ENCODE measurements around the gene ASCC3. TPM values are rescaled to one million over a fixed set of nuclear protein-coding genes. Genes with fewer than 3 reads are reported as not detected.

Gene ASCC3
- total RNA-seq, 1 experiment from 2014 or later = 40.5 TPM

GRCh38 chr6:100475554-100476320 is 405.4 kb downstream of the ASCC3 start:
- Histone ChIP-seq H3K36me3 (ENCODE audit: control insufficient read depth in 1 of 2, insufficient read depth in 2 of 2, low read length in 2 of 2) (no peaks in the 10 kb centered on the region), H4K20me1 (ENCODE audit: insufficient read depth) (no peaks in the 10 kb centered on the region), H3K79me2 (ENCODE audit: insufficient read depth, low read length) (no peaks in the 10 kb centered on the region), H3K4me3 (replicated peaks in 1 of 2; ENCODE audit: low read depth in 1 of 2, low read length in 2 of 2) (no peak overlapping the region), H3K9me2 (ENCODE audit: insufficient read depth) (no peaks in the 10 kb centered on the region), H3K4me2 (ENCODE audit: low read length) (peak overlapping the region; percentile 24; the same call in 1 of the 2 replicates), H2AFZ (ENCODE audit: low read depth, low read length, poor library complexity, severe bottlenecking) (peak overlapping the region; percentile 58), H3K27ac (ENCODE audit: low read depth, low read length) (no peak overlapping the region), H3K9me3 (ENCODE audit: control insufficient read depth in 1 of 2, insufficient read depth in 1 of 2, low read depth in 1 of 2, low read length in 2 of 2) (no peaks in the 10 kb centered on the region), H3K27me3 (ENCODE audit: insufficient read depth, low read length) (no peaks in the 10 kb centered on the region), H3K9ac (ENCODE audit: low read length) (no peak overlapping the region), H3K4me1 (ENCODE audit: control insufficient read depth in 1 of 2, insufficient read depth in 2 of 2, low read length in 2 of 2) (peaks cover 0 to 15% of the 10 kb centered on the region in 2 experiments; a peak in 2 of 4 replicates)
- BruUV-seq (replicated peaks) = no TSS peak
- RAD21 ChIA-PET (ENCODE audit: low non-redundant PET in 1 of 2, low total read pairs in 2 of 2, uncharacterized antibody in 2 of 2, unreplicated experiment in 2 of 2) = no interaction called here
- ATAC-seq (peak; percentile 57), DNase-seq (ENCODE audit: low read depth, low spot score) (no peak)
- POLR2A ChIA-PET = no interaction called here
- intact Hi-C loops (cut with micrococcal nuclease) = loop anchor here (5.0 kb wide), 3 partner anchors 187 to 608 kb away; no protein-coding TSS in a partner anchor
- CTCF ChIA-PET = interaction anchor here (1.1 to 2.5 kb wide), 2 partner anchors 15 to 359 kb away, joined by 4 to 10 read pairs; no protein-coding TSS in a partner anchor
- no peak for TF ChIP-seq ELF1 (IDR thresholded peaks at IDR 0.05; ENCODE audit: borderline replicate concordance, low read depth)
- no peak for TF ChIP-seq CBX3 (IDR thresholded peaks at IDR 0.05; ENCODE audit: low read depth)
- TF ChIP-seq ATF3 (IDR thresholded peaks at IDR 0.05) = no peak
- TF ChIP-seq FOSL1 (IDR thresholded peaks at IDR 0.05; ENCODE audit: low read depth) = no peak
- no peak for TF ChIP-seq SP1 (IDR thresholded peaks at IDR 0.05; ENCODE audit: low read depth)
- no peak for TF ChIP-seq POLR2A (IDR thresholded peaks at IDR 0.05; ENCODE audit: borderline replicate concordance, extremely low read depth, insufficient read depth, insufficient read length)
- TF ChIP-seq SIN3A (IDR thresholded peaks at IDR 0.05; ENCODE audit: low read depth) = no peak
- no peak for TF ChIP-seq CTCF (IDR thresholded peaks at IDR 0.05 in 2 of 3, conservative IDR thresholded peaks at IDR 0.05 in 1 of 3; ENCODE audit: borderline replicate concordance in 1 of 3, insufficient read depth in 1 of 3, low read depth in 2 of 3, low read length in 2 of 3)
- TF ChIP-seq CEBPB (IDR thresholded peaks at IDR 0.05; ENCODE audit: low read depth) = no peak

Data from HCT116 (cell line).